ENCODE measurements around the gene S100A10. TPM values are rescaled to one million over a fixed set of nuclear protein-coding genes. Genes with fewer than 3 reads are reported as not detected.
A peak's percentile ranks its signal among the peaks of the same experiment; 100 is the strongest.

S100A10 gene
- total RNA-seq, 1 experiment from 2014 or later, result 400 TPM

- Histone ChIP-seq H3K4me2 (ENCODE audit: low read length) (no peak overlapping the region), H4K20me1 (ENCODE audit: low read length) (no peaks in the 10 kb centered on the region), H2AFZ (ENCODE audit: low read length) (no peak overlapping the region), H3K9me2 (replicated peaks; ENCODE audit: low read length) (no peaks in the 10 kb centered on the region), H3K79me2 (ENCODE audit: low read length) (no peaks in the 10 kb centered on the region), H3K36me3 (ENCODE audit: low read depth, low read length) (no peaks in the 10 kb centered on the region), H3K27ac (ENCODE audit: low read length) (no peak overlapping the region), H3F3A (ENCODE audit: low read length, unreplicated experiment) (no peaks in the 10 kb centered on the region), H3K4me3 (ENCODE audit: low read length) (no peak overlapping the region), H3K9ac (ENCODE audit: low read length) (no peak overlapping the region), H3K4me1 (ENCODE audit: insufficient read depth, low read length) (peaks cover 47% of the 10 kb centered on the region), H3K9me3 (ENCODE audit: low read length) (no peaks in the 10 kb centered on the region), H3K27me3 (ENCODE audit: low read length) (no peaks in the 10 kb centered on the region)
- no peak for ATAC-seq
- ChIA-PET CTCF (no interaction called here), POLR2A (ENCODE audit: unreplicated experiment) (no interaction called here)
- TF ChIP-seq EZH2phosphoT487 (IDR thresholded peaks at IDR 0.05; ENCODE audit: borderline replicate concordance, low read length), result no peak
- no peak for TF ChIP-seq CTCF (conservative IDR thresholded peaks at IDR 0.05; ENCODE audit: low read depth, low read length)
- no peak for TF ChIP-seq EZH2 (IDR thresholded peaks at IDR 0.05; ENCODE audit: low read length, unreplicated experiment)
- BruUV-seq (replicated peaks), result no TSS peak
- DNase-seq, result no peak
- intact Hi-C loops (cut with micrococcal nuclease), result no loop called here
These were observed 53.9 kb downstream of the S100A10 start for GRCh38 chr1:151939779-151940178.

- no peaks in the 10 kb centered on the region for H3K36me3 ChIP-seq (ENCODE audit: low read depth, low read length)
- H3K9ac ChIP-seq (ENCODE audit: low read length), result no peak overlapping the region
- H3K4me3 ChIP-seq (ENCODE audit: low read length), result no peak overlapping the region
- no peak for ATAC-seq
- POLR2A ChIA-PET (ENCODE audit: unreplicated experiment), result no interaction called here
- H3K9me3 ChIP-seq (ENCODE audit: low read length), result no peaks in the 10 kb centered on the region
- no peaks in the 10 kb centered on the region for H4K20me1 ChIP-seq (ENCODE audit: low read length)
- no peak overlapping the region for H3K4me2 ChIP-seq (ENCODE audit: low read length)
- no peaks in the 10 kb centered on the region for H3F3A ChIP-seq (ENCODE audit: low read length, unreplicated experiment)
- no peaks in the 10 kb centered on the region for H3K9me2 ChIP-seq (replicated peaks; ENCODE audit: low read length)
- intact Hi-C loops (cut with micrococcal nuclease), result no loop called here
- no peaks in the 10 kb centered on the region for H3K27me3 ChIP-seq (ENCODE audit: low read length)
- H3K79me2 ChIP-seq (ENCODE audit: low read length), result no peaks in the 10 kb centered on the region
- DNase-seq, result no peak
- TF ChIP-seq EZH2phosphoT487 (IDR thresholded peaks at IDR 0.05; ENCODE audit: borderline replicate concordance, low read length) (no peak), EZH2 (IDR thresholded peaks at IDR 0.05; ENCODE audit: low read length, unreplicated experiment) (no peak), CTCF (conservative IDR thresholded peaks at IDR 0.05; ENCODE audit: low read depth, low read length) (no peak)
- CTCF ChIA-PET, result no interaction called here
- H3K27ac ChIP-seq (ENCODE audit: low read length), result no peak overlapping the region
- H3K4me1 ChIP-seq (ENCODE audit: insufficient read depth, low read length), result peaks cover 45% of the 10 kb centered on the region
- H2AFZ ChIP-seq (ENCODE audit: low read length), result no peak overlapping the region
- no TSS peak for BruUV-seq (replicated peaks)
These were observed 54.5 kb downstream of the S100A10 start for GRCh38 chr1:151939141-151939540.

GRCh38 chr1:151936653-151937052 lies 57.0 kb downstream of the S100A10 start:
- Histone ChIP-seq H3K36me3 (ENCODE audit: low read depth, low read length) (no peaks in the 10 kb centered on the region), H3K27me3 (ENCODE audit: low read length) (no peaks in the 10 kb centered on the region), H3F3A (ENCODE audit: low read length, unreplicated experiment) (no peaks in the 10 kb centered on the region), H3K9me2 (replicated peaks; ENCODE audit: low read length) (no peaks in the 10 kb centered on the region), H3K4me1 (ENCODE audit: insufficient read depth, low read length) (peaks cover 38% of the 10 kb centered on the region), H4K20me1 (ENCODE audit: low read length) (no peaks in the 10 kb centered on the region), H3K27ac (ENCODE audit: low read length) (peak overlapping the region; percentile 60), H3K79me2 (ENCODE audit: low read length) (no peaks in the 10 kb centered on the region), H3K9ac (ENCODE audit: low read length) (peak overlapping the region; percentile 41), H3K9me3 (ENCODE audit: low read length) (no peaks in the 10 kb centered on the region), H3K4me2 (ENCODE audit: low read length) (peak overlapping the region; percentile 14), H3K4me3 (ENCODE audit: low read length) (no peak overlapping the region; the same call in 1 of the 2 replicates), H2AFZ (ENCODE audit: low read length) (peak overlapping the region; percentile 40)
- ChIA-PET CTCF (interaction anchor here (0.6 to 4.2 kb wide), 12 partner anchors 8 to 77 kb away, joined by 3 to 46 read pairs (median 4); no protein-coding TSS in a partner anchor), POLR2A (ENCODE audit: unreplicated experiment) (interaction anchor here (0.5 to 2.0 kb wide), 7 partner anchors 10 to 65 kb away, joined by 3 to 23 read pairs (median 5); partner anchors contain the start of gene S100A10)
- TSS peak; percentile 93 for BruUV-seq (replicated peaks)
- TF ChIP-seq CTCF (conservative IDR thresholded peaks at IDR 0.05; ENCODE audit: low read depth, low read length), result no peak
- TF ChIP-seq EZH2phosphoT487 (IDR thresholded peaks at IDR 0.05; ENCODE audit: borderline replicate concordance, low read length), result no peak
- no peak for TF ChIP-seq EZH2 (IDR thresholded peaks at IDR 0.05; ENCODE audit: low read length, unreplicated experiment)
- ATAC-seq (peak; percentile 5; the same call in 1 of the 2 replicates), DNase-seq (no peak)
- intact Hi-C loops (cut with micrococcal nuclease), result loop anchor here (1.0 kb wide), 1 partner anchor 10 kb away; no protein-coding TSS in a partner anchor

Data from PC-3 (cell line).